ENCODE measurements around the gene ARHGAP15. TPM values are rescaled to one million over a fixed set of nuclear protein-coding genes. Genes with fewer than 3 reads are reported as not detected.

Gene ARHGAP15
- total RNA-seq, 1 donor from 2014 or later = not detected

GRCh38 chr2:143736904-143737303 is 607.7 kb downstream of the ARHGAP15 start:
- DNase-seq = no peak

GRCh38 chr2:143740431-143740830 is 611.2 kb downstream of the ARHGAP15 start:
- no peak for DNase-seq

- no peak for DNase-seq
Measured at GRCh38 chr2:143741205-143741604, 612.0 kb downstream of the ARHGAP15 start.

- no peak for DNase-seq
Measured at GRCh38 chr2:143742581-143742980, 613.4 kb downstream of the ARHGAP15 start.

GRCh38 chr2:143744114-143744513 is 614.9 kb downstream of the ARHGAP15 start:
- no peak for DNase-seq

- DNase-seq = no peak
Measured at GRCh38 chr2:143745060-143745459, 615.8 kb downstream of the ARHGAP15 start.

- DNase-seq = no peak
Measured at GRCh38 chr2:143754742-143755141, 625.5 kb downstream of the ARHGAP15 start.

GRCh38 chr2:143758629-143759330 is 629.6 kb downstream of the ARHGAP15 start:
- no peak for DNase-seq

GRCh38 chr2:143759455-143759854 is 630.2 kb downstream of the ARHGAP15 start:
- no peak for DNase-seq

- DNase-seq = no peak
Measured at GRCh38 chr2:143762176-143762928, 633.1 kb downstream of the ARHGAP15 start.

- DNase-seq = no peak
Measured at GRCh38 chr2:143764261-143764660, 635.0 kb downstream of the ARHGAP15 start.

- DNase-seq = no peak
Measured at GRCh38 chr2:143764706-143765105, 635.5 kb downstream of the ARHGAP15 start.

- DNase-seq = no peak
Measured at GRCh38 chr2:143768991-143769390, 639.8 kb downstream of the ARHGAP15 start.

- no peak for DNase-seq
Measured at GRCh38 chr2:143771939-143772338, 642.7 kb downstream of the ARHGAP15 start.

GRCh38 chr2:143776526-143777297 is 647.5 kb downstream of the ARHGAP15 start:
- DNase-seq = no peak

- DNase-seq = no peak
Measured at GRCh38 chr2:143779021-143779420, 649.8 kb downstream of the ARHGAP15 start.

GRCh38 chr2:143786026-143786765 is 657.0 kb downstream of the ARHGAP15 start:
- DNase-seq = no peak

- DNase-seq = no peak
Measured at GRCh38 chr2:143787674-143788073, 658.5 kb downstream of the ARHGAP15 start.

- no peak for DNase-seq
Measured at GRCh38 chr2:143792602-143793001, 663.4 kb downstream of the ARHGAP15 start.

GRCh38 chr2:143793381-143793780 is 664.2 kb downstream of the ARHGAP15 start:
- DNase-seq = no peak

- DNase-seq = no peak
Measured at GRCh38 chr2:143796051-143796450, 666.8 kb downstream of the ARHGAP15 start.

- DNase-seq = no peak
Measured at GRCh38 chr2:143801561-143801960, 672.3 kb downstream of the ARHGAP15 start.

GRCh38 chr2:143802242-143802641 is 673.0 kb downstream of the ARHGAP15 start:
- no peak for DNase-seq

Data from dermis blood vessel endothelial cell (primary cell).